Measurements from ENCODE around the gene SFTA2.

SFTA2 gene

DNA sequence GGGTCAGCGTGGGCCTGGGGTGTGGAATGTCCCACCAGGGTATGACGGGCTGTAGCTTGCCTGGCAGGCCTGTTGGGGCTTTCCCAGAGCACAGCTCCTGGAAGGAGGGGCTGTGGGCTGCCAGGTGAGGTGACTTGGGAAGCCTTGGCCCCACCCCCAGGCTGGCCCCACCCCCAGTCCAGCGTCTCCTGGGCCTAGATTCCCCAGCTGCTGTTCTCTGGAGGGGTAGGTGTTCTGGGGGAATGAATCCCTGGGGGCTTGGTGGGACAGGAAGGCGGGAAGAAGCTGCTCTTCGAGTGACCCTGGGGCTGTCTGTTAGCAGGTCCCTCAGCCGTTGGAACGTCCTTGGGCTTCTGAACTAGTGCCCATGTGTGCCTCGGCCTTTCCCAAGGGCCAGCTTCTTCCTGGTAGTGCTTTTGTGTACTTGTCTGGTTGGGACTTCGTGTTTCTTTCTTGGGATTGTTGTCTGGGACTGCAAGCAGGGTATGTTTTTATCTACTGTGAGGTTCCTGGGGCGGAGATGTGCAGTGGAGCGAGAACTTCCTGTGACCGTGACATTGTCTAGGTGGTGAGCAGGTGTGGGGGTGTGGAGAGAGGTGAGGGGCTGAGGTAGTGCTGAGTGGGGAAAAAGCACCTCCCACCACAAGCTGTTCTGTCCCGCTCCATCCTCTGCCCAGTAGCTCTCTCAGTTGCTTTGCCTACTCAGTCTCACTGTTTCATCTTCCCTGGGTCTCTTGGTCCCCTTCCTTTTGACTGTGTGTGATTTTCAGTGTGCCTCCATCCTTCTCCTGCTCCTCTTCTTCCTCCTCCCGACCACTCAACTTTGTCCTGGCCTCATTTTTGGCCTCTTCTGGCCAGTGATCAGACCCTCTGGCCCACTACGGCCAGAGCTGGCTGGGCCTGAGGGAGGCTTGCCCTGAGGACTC, 48.9 kb downstream of the SFTA2 start:
- no peak overlapping the region; the same call in 1 of the 2 replicates for H3K4me3 ChIP-seq (ENCODE audit: low read length)
- DNase-seq (ENCODE audit: low read depth, low spot score), result no peak

DNA sequence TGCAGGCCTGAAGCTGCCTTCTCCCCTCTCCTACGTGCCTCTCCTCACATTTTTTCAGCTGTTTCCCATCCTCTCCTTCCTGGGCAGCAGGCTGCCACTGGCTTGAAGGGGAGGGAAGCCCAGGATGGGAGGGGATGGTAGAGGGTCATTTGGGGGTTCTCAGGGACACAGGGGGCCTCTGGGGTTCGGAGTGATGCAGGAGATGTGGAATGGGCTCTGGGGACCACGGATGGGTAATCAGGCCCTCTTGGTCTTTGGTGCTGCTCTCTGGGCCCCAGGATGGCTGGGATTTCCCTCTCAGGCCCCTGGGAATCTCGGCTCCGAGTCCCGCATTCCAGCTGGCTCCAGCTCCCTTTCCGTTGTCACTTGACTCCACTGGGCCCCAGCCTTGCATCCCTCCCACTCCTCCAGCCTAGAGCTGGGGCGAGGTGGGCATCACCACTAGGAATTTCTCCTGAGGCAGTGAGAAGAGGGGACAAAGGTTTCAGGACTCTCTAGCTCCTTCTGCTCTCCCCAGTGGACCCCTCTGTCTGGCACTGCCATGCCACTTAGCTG, 49.7 kb downstream of the SFTA2 start:
- no peak overlapping the region for H3K4me3 ChIP-seq (ENCODE audit: low read length)

DNA sequence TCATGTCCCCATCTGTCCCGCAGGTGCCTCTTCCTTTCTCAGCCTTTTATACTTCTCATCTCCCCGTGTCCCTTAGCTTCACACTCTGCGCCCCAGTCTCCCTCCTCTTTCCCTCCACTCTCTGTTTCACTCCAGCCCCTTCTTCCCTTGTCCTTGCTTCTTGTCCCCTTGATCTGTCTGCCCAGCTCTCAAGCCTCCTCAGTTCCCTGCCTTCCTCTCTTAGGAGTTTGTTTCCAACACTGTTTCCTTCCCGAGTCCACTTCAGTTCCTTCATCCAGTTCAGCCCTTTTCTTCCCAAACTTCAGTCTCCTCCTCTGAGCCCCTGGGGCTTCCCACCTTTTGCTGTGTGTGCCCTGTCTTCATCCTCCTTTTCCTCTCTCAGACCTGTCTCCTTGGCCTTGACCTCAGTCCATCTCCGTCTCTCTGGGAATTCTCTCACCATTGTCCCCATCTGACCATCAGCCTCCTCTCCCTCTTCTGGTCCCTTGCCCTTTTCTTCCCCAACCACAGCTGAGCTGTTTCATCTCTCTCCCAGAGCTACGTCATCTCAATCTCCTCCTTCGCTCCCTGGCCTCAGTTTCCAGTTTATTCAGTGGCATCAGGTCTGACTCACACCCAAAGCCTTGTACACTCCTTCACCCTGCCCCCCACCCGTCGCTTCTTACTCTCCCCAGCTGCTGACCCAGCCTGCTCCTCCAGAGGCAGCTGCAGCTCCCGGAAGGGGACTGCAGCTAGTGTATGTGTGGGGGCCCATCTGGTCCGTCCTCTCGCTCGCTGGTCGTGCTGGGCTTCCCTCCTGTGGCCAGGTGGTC, 50.4 kb downstream of the SFTA2 start:
- no peak for DNase-seq (ENCODE audit: low read depth, low spot score)
- H3K4me3 ChIP-seq (ENCODE audit: low read length), result no peak overlapping the region

More for the DNA sequence above, 49.7 kb downstream of the SFTA2 start:
- no peak for DNase-seq (ENCODE audit: low read depth, low spot score)
